Measurements from ENCODE around the gene PREP.
"Not testable (repeated sequence)": the region's sequence is repeated elsewhere in the genome, so short reads cannot be mapped to it uniquely, and the experiment has no call there.

Gene PREP

GRCh38 chr6:105402939-105403935 is at the start of gene PREP:
Gene PREP, minus strand, starts transcription at chr6:105403082. Its CDS starts 191 bp downstream, at chr6:105402891.
- no peak for FAIRE-seq

- no peak for FAIRE-seq
These were observed 49.5 kb upstream of the PREP start for GRCh38 chr6:105452376-105452775.

- no peak for FAIRE-seq
These were observed 47.0 kb upstream of the PREP start for GRCh38 chr6:105449756-105450390.

- peak; percentile 33 for FAIRE-seq
These were observed 42.6 kb upstream of the PREP start for GRCh38 chr6:105445481-105445880.

DNA sequence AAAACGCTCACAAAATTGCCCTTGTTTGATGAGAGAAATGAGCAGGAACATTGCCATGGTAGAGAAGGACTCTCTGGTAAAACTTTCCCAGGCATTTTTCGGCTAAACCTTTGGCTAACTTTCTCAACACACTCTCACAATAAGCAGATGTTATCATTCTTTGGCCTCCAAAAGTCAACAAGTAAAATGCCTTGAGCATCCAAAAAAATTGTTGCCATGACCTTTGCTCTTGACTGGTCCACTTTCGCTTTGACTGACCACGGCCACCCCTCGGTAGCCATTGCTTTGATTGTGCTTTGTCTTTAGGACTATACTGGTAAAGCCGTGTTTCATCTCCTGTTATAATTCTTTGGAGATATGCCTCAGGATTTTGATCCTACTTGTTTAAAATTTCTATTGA is 41.1 kb upstream of the PREP start:
- FAIRE-seq, result no peak

DNA sequence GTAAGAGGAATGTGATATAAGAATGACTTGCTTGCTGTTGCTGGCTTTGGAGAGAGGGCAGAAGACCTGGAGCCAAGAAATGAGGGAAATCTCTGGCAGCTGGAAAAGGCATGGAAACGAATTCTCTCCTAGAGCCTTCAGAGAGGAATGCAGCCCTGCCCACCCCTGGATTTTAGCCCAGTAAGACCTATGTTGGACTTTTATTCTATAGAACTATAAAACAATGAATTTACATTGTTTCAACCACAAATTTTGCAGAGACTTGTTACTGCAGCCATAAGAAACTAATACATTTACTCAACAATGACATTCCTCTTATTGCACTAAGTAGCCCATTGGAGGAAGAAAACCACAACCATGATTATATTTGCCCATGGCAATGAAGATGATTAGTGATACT is 39.5 kb upstream of the PREP start:
- no peak for FAIRE-seq

- FAIRE-seq, result no peak
These were observed 34.4 kb upstream of the PREP start for GRCh38 chr6:105437236-105437635.

DNA sequence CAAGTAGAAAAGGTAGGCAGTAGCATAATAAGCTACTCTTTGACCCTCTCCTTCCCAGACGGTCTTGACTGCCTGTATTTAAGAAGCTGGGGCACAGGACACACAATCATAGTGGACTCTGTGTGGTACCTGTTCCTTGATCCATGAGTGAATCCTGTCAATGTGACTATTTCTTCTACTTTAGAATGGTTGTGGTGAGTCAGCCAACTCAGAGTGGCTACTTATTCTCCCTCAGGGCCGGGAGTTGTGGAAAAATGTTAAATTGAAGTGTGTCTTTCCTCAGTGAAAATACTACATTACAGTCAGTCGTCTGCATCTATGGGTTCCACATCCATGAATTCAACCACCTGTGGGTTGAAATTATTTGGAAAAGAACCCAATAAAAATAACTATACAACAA is 30.8 kb upstream of the PREP start:
- FAIRE-seq, result no peak

GRCh38 chr6:105432797-105433196 is 29.9 kb upstream of the PREP start:
- FAIRE-seq, result peak; percentile 80

DNA sequence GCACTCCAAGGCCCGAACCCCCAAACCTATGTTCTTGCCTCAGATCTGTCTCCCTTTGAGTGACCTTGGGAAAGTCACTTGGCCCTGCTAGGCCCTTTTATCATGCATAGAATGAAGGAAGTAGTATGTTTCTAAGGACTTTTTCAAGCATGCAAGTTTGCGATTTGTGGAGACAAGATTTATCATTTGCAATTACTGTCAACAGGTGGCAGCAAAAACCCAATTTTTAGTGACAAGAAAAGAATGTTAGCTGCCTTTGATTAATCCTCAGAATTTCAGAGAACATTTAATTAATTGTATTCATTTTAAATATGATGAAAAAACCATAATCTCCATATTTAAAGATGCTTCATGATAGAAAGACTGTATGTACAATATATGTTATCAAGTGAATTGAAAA is 28.3 kb upstream of the PREP start:
- peak; percentile 94 for FAIRE-seq

DNA sequence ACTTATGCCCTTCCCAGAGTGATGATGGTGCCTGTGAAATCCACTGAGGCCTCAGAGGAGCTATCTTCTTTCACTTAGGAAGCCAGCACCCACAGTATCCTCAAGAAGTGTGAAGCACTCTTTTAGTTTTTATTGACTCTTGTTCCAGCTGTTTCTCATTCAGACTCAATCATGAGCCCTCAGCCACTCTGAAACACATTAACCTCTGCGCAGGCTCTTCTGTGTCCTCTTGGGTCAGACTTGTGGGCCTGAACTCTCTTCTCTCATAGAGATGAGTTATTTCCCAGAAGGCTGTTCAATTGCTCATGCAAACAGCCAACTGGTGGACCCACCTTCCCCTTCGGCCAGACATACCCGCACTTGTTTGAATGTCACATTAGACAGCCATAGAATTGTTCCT is 27.8 kb upstream of the PREP start:
- FAIRE-seq, result peak; percentile 35

DNA sequence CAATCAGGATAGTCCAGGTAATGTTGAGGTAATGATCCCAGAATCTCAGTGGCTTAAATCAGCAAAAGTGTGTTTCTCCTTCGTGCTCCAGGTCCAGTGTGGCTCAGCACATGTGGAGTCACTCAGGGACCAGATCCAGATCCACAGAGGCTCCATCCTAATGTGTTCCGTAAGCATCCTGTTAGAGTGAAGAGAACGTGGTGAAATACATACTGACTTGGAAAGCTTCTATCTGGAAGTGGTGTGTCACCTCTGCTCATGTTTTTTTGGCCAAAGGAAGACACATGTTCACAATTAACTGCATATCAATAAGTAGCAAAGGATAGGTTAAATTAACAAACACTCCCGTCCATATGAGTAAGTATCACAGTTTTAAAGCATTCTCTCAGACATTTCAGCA is 26.8 kb upstream of the PREP start:
- FAIRE-seq, result peak; percentile 90

DNA sequence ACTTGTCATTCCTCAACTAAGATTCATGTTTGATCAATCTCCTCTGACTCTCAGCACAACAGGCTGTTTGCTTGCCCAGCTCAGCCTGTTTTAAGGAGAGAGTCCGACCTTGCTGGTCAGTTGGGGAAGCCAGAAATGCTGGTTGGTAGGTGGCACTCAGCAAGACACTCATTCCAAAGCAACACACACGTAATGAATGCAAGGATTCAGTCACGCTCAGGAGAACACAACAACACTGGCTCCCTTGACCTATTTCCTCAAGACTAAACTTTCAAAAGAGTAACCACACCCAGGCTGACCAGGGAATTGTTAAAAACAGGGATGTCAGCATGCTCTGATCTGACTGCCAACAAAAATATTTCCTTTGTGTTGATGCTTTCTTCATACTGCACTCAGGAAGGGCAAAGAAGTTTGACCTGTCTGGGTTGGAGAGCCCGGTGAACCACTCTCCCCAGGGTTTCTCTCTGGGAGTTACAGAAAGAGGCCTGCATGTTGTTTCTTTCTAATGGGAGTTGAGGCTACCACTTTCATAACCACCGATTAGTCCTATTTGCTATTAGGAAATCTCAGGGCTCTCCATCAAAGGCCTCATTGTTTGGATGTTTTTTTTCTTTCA is 25.6 kb upstream of the PREP start:
- FAIRE-seq, result peak; percentile 82

- no peak for FAIRE-seq
These were observed 21.4 kb upstream of the PREP start for GRCh38 chr6:105424175-105424783.

GRCh38 chr6:105416971-105417370 is 14.1 kb upstream of the PREP start:
- not testable (repeated sequence) for FAIRE-seq

- FAIRE-seq, result no peak
These were observed 6.9 kb upstream of the PREP start for GRCh38 chr6:105409734-105410133.

- FAIRE-seq, result no peak
These were observed 568 bp downstream of the PREP start for GRCh38 chr6:105402090-105402938.

DNA sequence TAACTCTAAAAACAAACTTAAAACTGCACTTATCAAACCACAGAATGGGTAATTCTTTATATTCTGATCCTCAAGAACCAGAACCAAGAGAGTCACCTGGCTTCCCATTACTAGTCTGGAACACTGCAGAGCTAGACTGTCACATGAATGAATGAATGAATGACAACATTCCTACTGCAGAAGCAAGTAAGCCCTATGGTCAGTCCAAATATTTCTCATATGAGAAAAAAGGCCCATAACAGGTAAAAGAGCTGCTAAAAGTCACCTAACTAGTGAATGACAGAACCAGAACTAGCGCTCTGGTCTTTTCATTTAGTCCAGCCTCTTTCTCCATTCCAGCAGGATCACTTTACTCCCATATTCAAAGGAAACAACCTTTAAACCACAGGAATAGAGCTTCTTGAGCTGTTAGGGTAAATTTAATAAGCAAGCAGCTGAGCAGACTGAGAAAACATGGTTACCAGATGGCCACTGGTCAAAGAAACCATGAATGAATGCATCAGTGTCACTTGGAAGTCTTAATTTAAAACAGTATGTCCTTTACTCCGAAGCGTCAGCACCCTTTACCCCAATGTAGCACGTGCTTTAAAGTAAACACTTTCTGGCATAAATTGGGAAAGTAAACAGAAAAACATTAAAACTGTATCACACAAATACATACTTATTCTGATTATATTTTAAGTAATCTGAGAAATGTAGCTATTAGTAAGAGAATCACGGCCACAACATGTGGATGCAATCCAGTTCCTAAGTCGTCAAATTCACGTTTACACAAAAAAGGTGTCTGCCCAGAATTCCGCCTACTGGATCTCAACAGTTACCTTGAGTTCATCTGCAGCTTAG is 1.4 kb downstream of the PREP start:
- no peak for FAIRE-seq

DNA sequence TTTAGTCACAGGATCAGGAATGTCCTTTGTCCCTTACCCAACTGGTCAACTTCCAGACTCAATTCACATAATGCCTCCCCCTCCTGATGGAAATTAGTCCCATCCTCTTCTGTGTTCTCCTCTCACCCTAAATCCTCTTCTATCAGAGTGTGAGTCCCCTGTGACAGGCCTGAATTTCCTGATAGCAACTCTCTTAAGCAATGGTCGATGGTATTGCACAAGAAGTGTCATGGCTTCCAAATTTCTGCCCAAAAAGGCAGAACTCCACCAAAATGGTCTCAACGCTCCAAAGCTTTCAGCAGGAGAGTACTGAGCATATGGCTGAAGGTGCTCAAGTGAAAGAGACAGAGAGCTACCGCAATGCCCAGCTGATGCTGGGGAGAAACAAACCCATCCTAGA is 2.4 kb downstream of the PREP start:
- no peak for FAIRE-seq

- FAIRE-seq, result no peak
These were observed 4.0 kb downstream of the PREP start for GRCh38 chr6:105398859-105399258.

- no peak for FAIRE-seq
These were observed 4.9 kb downstream of the PREP start for GRCh38 chr6:105397987-105398386.

All from endometrium (tissue), 2 donors.